ENCODE measurements around the gene GPBP1. TPM values are rescaled to one million over a fixed set of nuclear protein-coding genes. Genes with fewer than 3 reads are reported as not detected.

Gene GPBP1
- total and polyA plus RNA-seq, 9 of the 15 experiments (the other 6 are each of a cell fraction or from before 2014, with no cell fraction given): 31.0 to 109 (median 68.4) TPM

DNA sequence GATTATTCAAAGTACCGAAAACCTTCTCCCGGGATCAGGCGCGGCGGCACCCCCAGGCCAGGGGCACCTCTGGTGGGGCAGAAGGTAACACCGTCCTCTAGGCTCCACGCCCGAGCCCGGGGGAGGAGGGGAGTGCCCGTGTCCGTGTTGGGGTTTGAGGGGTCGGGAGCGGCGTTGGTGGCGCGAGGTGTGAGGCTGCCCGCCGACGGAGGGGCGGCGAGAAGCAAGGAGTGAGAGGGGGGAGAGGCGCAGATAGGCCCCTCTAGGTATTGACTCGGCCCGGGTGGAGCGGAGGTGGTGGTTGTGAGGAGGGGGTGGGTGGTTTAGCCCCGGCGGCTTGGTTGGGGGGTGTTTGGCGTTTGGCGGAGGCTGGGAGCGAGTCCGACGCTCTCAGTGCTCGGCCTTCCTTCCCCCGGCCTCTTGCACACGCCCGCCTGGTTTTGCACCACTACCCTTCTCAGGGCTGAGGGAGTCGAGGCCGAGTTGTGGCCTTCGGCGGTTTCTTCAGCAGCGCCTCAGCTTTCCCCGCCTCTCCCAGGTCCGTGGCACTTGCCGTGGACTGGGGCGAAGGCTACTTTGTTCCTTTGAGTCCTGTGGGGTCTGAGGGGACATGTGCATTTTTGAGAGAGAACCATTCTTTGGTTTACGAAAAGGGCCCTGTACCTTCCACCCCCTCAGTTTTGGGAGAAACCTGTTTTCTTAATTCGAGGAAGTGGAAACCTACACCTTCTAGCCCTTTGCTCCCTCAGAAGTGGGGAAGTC lies 450 bp downstream of the GPBP1 start (continued):
- TF ChIP-seq ZBTB40 (IDR thresholded peaks at IDR 0.05) (peak; percentile 30; the same call in 1 of the 2 replicates), ZBTB40 (CRISPR knock-in tag; IDR thresholded peaks at IDR 0.05) (no peak), HNRNPK (IDR thresholded peaks at IDR 0.05; ENCODE audit: low read depth, low read length, poor library complexity, severe bottlenecking) (no peak), BMI1 (IDR thresholded peaks at IDR 0.05; ENCODE audit: low read length) (no peak), TAF15 (IDR thresholded peaks at IDR 0.05; ENCODE audit: low read depth, low read length) (no peak), ZEB2 (IDR thresholded peaks at IDR 0.05) (no peak), STAT5A (IDR thresholded peaks at IDR 0.05; ENCODE audit: borderline replicate concordance, low read length) (no peak), YY1 (IDR thresholded peaks at IDR 0.05; ENCODE audit: borderline replicate concordance in 1 of 3, control insufficient read depth in 1 of 3, extremely low read depth in 1 of 3, insufficient read depth in 3 of 3, insufficient read length in 1 of 3, insufficient replicate concordance in 2 of 3, low read depth in 1 of 3, low read length in 2 of 3) (no peak), TSC22D4 (tag; IDR thresholded peaks at IDR 0.05) (no peak), ZC3H11A (IDR thresholded peaks at IDR 0.05; ENCODE audit: low read depth, low read length) (no peak), ZNF165 (CRISPR knock-in tag; IDR thresholded peaks at IDR 0.05; ENCODE audit: borderline replicate concordance) (no peak), PTRF (tag; IDR thresholded peaks at IDR 0.05) (no peak)
- TF ChIP-seq, protein P1, sequence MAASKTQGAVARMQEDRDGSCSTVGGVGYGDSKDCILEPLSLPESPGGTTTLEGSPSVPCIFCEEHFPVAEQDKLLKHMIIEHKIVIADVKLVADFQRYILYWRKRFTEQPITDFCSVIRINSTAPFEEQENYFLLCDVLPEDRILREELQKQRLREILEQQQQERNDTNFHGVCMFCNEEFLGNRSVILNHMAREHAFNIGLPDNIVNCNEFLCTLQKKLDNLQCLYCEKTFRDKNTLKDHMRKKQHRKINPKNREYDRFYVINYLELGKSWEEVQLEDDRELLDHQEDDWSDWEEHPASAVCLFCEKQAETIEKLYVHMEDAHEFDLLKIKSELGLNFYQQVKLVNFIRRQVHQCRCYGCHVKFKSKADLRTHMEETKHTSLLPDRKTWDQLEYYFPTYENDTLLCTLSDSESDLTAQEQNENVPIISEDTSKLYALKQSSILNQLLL (CRISPR knock-in tag; IDR thresholded peaks at IDR 0.05; ENCODE audit: borderline replicate concordance): no peak
